Femur (tissue), 1 donor: Measurements from ENCODE around the gene OR6Y1.

Source experiments
- DNase-seq: peaks from one replicate; pipeline ENCODE4 v3.0.0-alpha.2; 2017

The OR6Y1 gene

GRCh38 chr1:158496374-158496773 is 57.8 kb downstream of the OR6Y1 start:
- no peak for DNase-seq

GRCh38 chr1:158494796-158495195 is 59.4 kb downstream of the OR6Y1 start:
- DNase-seq, result no peak
